ENCODE data around the gene ATG16L1.

DNA sequence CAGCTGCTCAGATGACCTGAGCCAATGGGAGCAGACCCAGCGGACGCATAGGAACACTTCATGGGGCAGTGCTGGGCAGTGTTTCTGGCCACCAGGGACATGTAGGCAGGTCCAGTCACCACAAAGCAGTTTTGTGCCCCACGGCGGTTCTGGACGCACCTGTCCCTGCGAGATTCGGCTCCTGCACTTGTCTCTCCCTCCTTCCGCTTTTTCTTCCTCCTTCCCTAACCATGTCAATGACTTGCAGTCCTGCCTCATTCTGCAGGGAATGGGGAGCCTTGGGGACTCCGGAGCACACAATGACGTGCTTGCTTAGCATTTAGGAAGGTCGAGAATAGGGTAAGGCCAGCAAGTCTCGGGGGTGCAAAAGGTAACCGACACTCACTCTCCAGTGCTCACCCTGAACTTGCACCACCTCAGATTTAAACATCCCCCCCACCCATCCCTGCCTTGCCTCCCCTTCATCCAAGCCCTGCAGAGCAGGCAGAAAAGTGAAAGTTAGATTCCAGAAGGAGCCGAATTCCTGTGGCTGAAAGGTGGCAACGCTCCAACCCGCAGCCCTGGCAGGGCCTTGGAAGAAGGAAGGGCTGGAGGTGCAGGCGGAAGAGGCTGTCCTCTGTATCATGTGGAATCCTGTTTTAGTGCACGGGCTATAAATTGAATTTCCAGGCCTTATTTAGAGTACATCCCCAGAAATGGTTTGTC lies 40.5 kb upstream of the ATG16L1 start:
- TF ChIP-seq, protein P1, sequence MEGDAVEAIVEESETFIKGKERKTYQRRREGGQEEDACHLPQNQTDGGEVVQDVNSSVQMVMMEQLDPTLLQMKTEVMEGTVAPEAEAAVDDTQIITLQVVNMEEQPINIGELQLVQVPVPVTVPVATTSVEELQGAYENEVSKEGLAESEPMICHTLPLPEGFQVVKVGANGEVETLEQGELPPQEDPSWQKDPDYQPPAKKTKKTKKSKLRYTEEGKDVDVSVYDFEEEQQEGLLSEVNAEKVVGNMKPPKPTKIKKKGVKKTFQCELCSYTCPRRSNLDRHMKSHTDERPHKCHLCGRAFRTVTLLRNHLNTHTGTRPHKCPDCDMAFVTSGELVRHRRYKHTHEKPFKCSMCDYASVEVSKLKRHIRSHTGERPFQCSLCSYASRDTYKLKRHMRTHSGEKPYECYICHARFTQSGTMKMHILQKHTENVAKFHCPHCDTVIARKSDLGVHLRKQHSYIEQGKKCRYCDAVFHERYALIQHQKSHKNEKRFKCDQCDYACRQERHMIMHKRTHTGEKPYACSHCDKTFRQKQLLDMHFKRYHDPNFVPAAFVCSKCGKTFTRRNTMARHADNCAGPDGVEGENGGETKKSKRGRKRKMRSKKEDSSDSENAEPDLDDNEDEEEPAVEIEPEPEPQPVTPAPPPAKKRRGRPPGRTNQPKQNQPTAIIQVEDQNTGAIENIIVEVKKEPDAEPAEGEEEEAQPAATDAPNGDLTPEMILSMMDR (conservative IDR thresholded peaks at IDR 0.05; ENCODE audit: low read depth in 2 of 2) = no peak
- TF ChIP-seq EZH2phosphoT487 (IDR thresholded peaks at IDR 0.05; ENCODE audit: unreplicated experiment) (no peak), STAT1 (IDR thresholded peaks at IDR 0.05; ENCODE audit: unreplicated experiment) (no peak)
- TF ChIP-seq, protein P2, sequence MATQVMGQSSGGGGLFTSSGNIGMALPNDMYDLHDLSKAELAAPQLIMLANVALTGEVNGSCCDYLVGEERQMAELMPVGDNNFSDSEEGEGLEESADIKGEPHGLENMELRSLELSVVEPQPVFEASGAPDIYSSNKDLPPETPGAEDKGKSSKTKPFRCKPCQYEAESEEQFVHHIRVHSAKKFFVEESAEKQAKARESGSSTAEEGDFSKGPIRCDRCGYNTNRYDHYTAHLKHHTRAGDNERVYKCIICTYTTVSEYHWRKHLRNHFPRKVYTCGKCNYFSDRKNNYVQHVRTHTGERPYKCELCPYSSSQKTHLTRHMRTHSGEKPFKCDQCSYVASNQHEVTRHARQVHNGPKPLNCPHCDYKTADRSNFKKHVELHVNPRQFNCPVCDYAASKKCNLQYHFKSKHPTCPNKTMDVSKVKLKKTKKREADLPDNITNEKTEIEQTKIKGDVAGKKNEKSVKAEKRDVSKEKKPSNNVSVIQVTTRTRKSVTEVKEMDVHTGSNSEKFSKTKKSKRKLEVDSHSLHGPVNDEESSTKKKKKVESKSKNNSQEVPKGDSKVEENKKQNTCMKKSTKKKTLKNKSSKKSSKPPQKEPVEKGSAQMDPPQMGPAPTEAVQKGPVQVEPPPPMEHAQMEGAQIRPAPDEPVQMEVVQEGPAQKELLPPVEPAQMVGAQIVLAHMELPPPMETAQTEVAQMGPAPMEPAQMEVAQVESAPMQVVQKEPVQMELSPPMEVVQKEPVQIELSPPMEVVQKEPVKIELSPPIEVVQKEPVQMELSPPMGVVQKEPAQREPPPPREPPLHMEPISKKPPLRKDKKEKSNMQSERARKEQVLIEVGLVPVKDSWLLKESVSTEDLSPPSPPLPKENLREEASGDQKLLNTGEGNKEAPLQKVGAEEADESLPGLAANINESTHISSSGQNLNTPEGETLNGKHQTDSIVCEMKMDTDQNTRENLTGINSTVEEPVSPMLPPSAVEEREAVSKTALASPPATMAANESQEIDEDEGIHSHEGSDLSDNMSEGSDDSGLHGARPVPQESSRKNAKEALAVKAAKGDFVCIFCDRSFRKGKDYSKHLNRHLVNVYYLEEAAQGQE (IDR thresholded peaks at IDR 0.05; ENCODE audit: unreplicated experiment) = no peak
